Panc1 (cell line): Measurements from ENCODE around the gene TNFRSF14.

Experiments
- POLR2AphosphoS5 ChIP-seq: IDR thresholded peaks from 2 replicates; pipeline ENCODE4 v1.6.1; 2012; ENCODE audit warnings: mild to moderate bottlenecking, low read depth, low read length, moderate library complexity
- SIN3A ChIP-seq: IDR thresholded peaks from 2 replicates; pipeline ENCODE4 v1.6.1; 2012; ENCODE audit warnings: low read depth, mild to moderate bottlenecking, low read length, moderate library complexity, borderline replicate concordance; ENCODE audit not compliant: insufficient read depth
- TCF7L2 ChIP-seq: IDR thresholded peaks from 2 replicates; pipeline ENCODE4 v1.6.1; 2011; ENCODE audit warnings: mild to moderate bottlenecking, low read depth, low read length, inconsistent platforms
- TF ChIP-seq, protein P1 (sequence below): fragments of 450-650 bp; IDR thresholded peaks from 2 replicates; pipeline ENCODE4 v1.5.1; 2017; ENCODE audit warnings: mild to moderate bottlenecking
- TF ChIP-seq, protein P2 (sequence below), 2 experiments: IDR thresholded peaks; 2 replicates each; pipeline ENCODE4 v1.6.1; 2011 to 2012; ENCODE audit warnings: low read depth in 2 of 2, control low read depth in 1 of 2, low read length in 1 of 2, mild to moderate bottlenecking in 1 of 2, moderate library complexity in 1 of 2; ENCODE audit not compliant: insufficient read depth in 1 of 2

DNA sequence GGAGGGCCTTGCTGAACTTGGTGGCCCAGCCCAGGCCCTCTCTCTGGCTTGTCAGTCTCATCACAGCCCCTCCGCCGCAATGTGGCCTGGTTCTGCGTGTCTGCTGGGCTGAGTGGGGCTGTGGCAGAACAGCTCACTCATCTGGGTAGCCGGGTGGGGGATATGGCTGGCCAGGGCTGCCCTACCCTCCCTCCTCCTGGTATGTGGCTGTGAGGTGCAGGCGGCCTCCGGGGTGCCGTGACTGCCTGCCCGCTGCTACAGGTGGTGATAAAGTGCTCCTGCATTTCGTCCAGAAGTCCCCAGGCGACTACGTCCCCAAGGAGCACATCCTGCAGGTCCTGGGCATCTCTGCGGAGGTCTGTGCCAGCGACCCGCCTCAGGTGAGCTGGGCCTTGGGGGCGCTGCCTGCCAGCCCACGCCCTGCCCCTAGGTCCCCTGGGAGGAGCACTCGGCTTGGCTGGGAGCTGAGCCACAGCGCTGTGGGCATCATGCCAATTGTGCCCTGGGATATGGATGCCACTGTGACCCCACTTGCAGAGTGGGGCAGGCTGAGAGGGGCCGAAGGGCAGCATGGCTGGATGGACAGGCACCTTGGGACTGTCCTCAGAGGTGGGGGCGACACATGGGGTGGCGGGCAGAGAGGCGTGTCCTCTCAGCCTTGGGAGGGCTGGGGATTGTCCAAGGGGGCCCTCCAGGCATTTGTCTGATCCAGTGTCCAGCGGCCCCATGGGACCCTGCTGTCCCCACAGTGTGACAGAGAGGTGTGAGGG, 32.7 kb downstream of the TNFRSF14 start:
- TF ChIP-seq, protein P1, sequence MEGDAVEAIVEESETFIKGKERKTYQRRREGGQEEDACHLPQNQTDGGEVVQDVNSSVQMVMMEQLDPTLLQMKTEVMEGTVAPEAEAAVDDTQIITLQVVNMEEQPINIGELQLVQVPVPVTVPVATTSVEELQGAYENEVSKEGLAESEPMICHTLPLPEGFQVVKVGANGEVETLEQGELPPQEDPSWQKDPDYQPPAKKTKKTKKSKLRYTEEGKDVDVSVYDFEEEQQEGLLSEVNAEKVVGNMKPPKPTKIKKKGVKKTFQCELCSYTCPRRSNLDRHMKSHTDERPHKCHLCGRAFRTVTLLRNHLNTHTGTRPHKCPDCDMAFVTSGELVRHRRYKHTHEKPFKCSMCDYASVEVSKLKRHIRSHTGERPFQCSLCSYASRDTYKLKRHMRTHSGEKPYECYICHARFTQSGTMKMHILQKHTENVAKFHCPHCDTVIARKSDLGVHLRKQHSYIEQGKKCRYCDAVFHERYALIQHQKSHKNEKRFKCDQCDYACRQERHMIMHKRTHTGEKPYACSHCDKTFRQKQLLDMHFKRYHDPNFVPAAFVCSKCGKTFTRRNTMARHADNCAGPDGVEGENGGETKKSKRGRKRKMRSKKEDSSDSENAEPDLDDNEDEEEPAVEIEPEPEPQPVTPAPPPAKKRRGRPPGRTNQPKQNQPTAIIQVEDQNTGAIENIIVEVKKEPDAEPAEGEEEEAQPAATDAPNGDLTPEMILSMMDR = no peak
- TF ChIP-seq POLR2AphosphoS5 = no peak
- TF ChIP-seq TCF7L2 = no peak
- no peak for TF ChIP-seq SIN3A
- TF ChIP-seq, protein P2, sequence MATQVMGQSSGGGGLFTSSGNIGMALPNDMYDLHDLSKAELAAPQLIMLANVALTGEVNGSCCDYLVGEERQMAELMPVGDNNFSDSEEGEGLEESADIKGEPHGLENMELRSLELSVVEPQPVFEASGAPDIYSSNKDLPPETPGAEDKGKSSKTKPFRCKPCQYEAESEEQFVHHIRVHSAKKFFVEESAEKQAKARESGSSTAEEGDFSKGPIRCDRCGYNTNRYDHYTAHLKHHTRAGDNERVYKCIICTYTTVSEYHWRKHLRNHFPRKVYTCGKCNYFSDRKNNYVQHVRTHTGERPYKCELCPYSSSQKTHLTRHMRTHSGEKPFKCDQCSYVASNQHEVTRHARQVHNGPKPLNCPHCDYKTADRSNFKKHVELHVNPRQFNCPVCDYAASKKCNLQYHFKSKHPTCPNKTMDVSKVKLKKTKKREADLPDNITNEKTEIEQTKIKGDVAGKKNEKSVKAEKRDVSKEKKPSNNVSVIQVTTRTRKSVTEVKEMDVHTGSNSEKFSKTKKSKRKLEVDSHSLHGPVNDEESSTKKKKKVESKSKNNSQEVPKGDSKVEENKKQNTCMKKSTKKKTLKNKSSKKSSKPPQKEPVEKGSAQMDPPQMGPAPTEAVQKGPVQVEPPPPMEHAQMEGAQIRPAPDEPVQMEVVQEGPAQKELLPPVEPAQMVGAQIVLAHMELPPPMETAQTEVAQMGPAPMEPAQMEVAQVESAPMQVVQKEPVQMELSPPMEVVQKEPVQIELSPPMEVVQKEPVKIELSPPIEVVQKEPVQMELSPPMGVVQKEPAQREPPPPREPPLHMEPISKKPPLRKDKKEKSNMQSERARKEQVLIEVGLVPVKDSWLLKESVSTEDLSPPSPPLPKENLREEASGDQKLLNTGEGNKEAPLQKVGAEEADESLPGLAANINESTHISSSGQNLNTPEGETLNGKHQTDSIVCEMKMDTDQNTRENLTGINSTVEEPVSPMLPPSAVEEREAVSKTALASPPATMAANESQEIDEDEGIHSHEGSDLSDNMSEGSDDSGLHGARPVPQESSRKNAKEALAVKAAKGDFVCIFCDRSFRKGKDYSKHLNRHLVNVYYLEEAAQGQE (IDR thresholded peaks at IDR 0.05; ENCODE audit: insufficient read depth in 1 of 2, low read depth in 2 of 2, low read length in 1 of 2) = no peak
